ENCODE measurements around the gene PRDM15.

PRDM15 gene

DNA sequence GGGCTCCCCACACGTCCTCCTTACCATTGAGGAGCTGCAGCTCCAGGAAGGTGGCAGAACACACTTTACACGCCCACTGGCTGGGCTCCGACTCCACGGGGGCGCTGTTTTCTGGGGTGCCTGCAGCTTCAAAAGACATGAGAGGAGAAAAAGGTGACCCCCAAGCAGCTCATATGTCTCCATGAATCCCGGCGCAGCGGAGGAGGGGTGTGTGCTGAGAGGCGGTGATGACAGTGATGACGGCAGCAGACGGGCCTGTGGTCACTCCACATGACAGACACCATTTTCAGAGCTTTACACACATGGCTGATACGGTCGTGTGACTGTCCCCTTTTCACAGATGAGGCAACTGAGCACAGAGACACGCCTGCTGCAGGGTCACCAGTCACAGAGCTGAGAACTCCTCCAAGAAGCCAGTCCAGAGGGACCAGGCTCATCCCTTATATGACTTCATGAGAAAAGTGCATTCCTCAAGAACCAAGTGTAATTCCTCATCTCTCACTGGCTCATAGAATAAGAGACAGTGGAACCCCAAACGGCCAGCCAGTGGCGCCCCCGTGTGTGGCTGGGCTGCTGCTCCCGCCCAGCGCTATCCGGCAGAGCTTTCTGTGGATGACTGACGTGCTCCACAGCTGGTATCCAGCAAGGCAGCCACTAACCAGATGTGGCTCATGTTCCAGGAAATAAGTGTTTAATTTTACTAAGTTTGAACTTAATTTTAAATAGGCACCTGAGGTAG lies 31.9 kb downstream of the PRDM15 start:
- peaks cover 14% of the 10 kb centered on the region for H3K36me3 ChIP-seq (ENCODE audit: control insufficient read depth, insufficient read depth, low read length, severe bottlenecking)
- H3K9ac ChIP-seq (ENCODE audit: low read length) = no peak overlapping the region
- no peaks in the 10 kb centered on the region for H3K9me3 ChIP-seq (ENCODE audit: control insufficient read depth, low read length)
- DNase-seq (ENCODE audit: low read depth) = no peak
- no peaks in the 10 kb centered on the region for H3K27me3 ChIP-seq (replicated peaks; ENCODE audit: control insufficient read depth, insufficient read depth, low read length)
- H3K4me1 ChIP-seq (ENCODE audit: control insufficient read depth, insufficient read depth, low read length) = no peaks in the 10 kb centered on the region
- no peak overlapping the region for H3K4me3 ChIP-seq (ENCODE audit: low read length)

GRCh38 chr21:41846536-41846935 lies 32.6 kb downstream of the PRDM15 start:
- Histone ChIP-seq H3K4me1 (ENCODE audit: control insufficient read depth, insufficient read depth, low read length) (no peaks in the 10 kb centered on the region), H3K9ac (ENCODE audit: low read length) (no peak overlapping the region), H3K4me3 (ENCODE audit: low read length) (no peak overlapping the region), H3K27me3 (replicated peaks; ENCODE audit: control insufficient read depth, insufficient read depth, low read length) (no peaks in the 10 kb centered on the region), H3K9me3 (ENCODE audit: control insufficient read depth, low read length) (peaks cover 6% of the 10 kb centered on the region), H3K36me3 (ENCODE audit: control insufficient read depth, insufficient read depth, low read length, severe bottlenecking) (peaks cover 14% of the 10 kb centered on the region)
- no peak for DNase-seq (ENCODE audit: low read depth)

DNA sequence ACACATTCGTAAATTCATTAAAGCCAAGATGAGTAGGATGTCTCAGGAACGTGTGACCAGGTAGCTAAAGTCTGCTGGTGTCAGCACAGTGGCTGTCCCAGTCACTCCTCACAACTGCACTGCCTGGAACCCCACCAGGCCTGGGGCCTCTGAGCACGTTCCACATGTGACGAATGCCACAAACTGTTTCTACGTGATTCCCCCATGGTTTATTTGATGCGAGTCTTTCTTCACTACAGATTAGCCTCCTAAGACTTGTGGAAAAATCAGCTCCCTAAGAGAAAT lies 33.2 kb downstream of the PRDM15 start:
- Histone ChIP-seq H3K4me1 (ENCODE audit: control insufficient read depth, insufficient read depth, low read length) (no peaks in the 10 kb centered on the region), H3K9me3 (ENCODE audit: control insufficient read depth, low read length) (peaks cover 11% of the 10 kb centered on the region), H3K36me3 (ENCODE audit: control insufficient read depth, insufficient read depth, low read length, severe bottlenecking) (peaks cover 12% of the 10 kb centered on the region), H3K9ac (ENCODE audit: low read length) (no peak overlapping the region), H3K4me3 (ENCODE audit: low read length) (no peak overlapping the region), H3K27me3 (replicated peaks; ENCODE audit: control insufficient read depth, insufficient read depth, low read length) (no peaks in the 10 kb centered on the region)
- no peak for DNase-seq (ENCODE audit: low read depth)

DNA sequence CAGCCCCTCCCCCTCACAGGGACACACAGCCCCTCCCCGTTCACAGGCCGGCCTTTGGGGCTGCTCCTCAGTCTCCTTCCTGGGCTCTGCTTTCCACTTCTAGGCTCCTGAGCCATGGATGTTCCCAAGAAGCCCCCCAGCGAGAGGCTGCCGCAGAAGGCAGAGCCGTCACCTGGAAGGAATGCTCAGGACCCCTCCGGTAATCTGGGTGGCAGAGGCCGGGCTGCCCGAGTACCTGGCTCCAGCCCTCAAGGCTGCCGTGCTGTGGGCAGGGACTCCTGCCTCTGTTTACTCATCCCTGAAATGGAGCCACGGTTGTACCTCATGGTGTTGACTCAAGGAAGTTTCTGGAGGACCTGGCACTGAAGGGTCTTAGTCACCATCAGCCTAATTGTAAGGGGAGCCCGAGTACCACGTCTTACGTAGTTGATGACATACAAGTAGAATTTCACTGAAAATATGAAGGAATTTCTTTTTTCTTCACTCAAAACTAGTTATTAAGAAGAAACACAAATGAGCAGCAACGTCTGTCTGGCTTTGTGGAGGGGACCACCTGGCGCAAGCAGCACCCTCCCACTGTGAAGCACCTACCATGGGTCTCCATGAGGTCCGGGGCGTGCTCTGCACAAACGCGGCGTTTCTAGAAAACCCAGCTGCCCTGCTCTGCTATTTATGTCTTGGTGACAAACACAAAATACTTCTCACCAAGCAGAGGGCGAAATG lies 33.7 kb downstream of the PRDM15 start:
- no peaks in the 10 kb centered on the region for H3K4me1 ChIP-seq (ENCODE audit: control insufficient read depth, insufficient read depth, low read length)
- no peak overlapping the region for H3K9ac ChIP-seq (ENCODE audit: low read length)
- no peak overlapping the region for H3K4me3 ChIP-seq (ENCODE audit: low read length)
- H3K9me3 ChIP-seq (ENCODE audit: control insufficient read depth, low read length) = peaks cover 17% of the 10 kb centered on the region
- DNase-seq (ENCODE audit: low read depth) = no peak
- no peaks in the 10 kb centered on the region for H3K27me3 ChIP-seq (replicated peaks; ENCODE audit: control insufficient read depth, insufficient read depth, low read length)
- peaks cover 9% of the 10 kb centered on the region for H3K36me3 ChIP-seq (ENCODE audit: control insufficient read depth, insufficient read depth, low read length, severe bottlenecking)

GRCh38 chr21:41843584-41843983 lies 35.6 kb downstream of the PRDM15 start:
- Histone ChIP-seq H3K36me3 (ENCODE audit: control insufficient read depth, insufficient read depth, low read length, severe bottlenecking) (peaks cover 15% of the 10 kb centered on the region), H3K4me1 (ENCODE audit: control insufficient read depth, insufficient read depth, low read length) (no peaks in the 10 kb centered on the region), H3K9ac (ENCODE audit: low read length) (no peak overlapping the region), H3K27me3 (replicated peaks; ENCODE audit: control insufficient read depth, insufficient read depth, low read length) (no peaks in the 10 kb centered on the region), H3K4me3 (ENCODE audit: low read length) (no peak overlapping the region), H3K9me3 (ENCODE audit: control insufficient read depth, low read length) (peaks cover 19% of the 10 kb centered on the region)
- no peak for DNase-seq (ENCODE audit: low read depth)

GRCh38 chr21:41840880-41841279 lies 38.3 kb downstream of the PRDM15 start:
- no peak overlapping the region for H3K4me3 ChIP-seq (ENCODE audit: low read length)
- peaks cover 26% of the 10 kb centered on the region for H3K36me3 ChIP-seq (ENCODE audit: control insufficient read depth, insufficient read depth, low read length, severe bottlenecking)
- peaks cover 19% of the 10 kb centered on the region for H3K9me3 ChIP-seq (ENCODE audit: control insufficient read depth, low read length)
- H3K27me3 ChIP-seq (replicated peaks; ENCODE audit: control insufficient read depth, insufficient read depth, low read length) = no peaks in the 10 kb centered on the region
- no peak overlapping the region for H3K9ac ChIP-seq (ENCODE audit: low read length)
- no peaks in the 10 kb centered on the region for H3K4me1 ChIP-seq (ENCODE audit: control insufficient read depth, insufficient read depth, low read length)
- no peak for DNase-seq (ENCODE audit: low read depth)

DNA sequence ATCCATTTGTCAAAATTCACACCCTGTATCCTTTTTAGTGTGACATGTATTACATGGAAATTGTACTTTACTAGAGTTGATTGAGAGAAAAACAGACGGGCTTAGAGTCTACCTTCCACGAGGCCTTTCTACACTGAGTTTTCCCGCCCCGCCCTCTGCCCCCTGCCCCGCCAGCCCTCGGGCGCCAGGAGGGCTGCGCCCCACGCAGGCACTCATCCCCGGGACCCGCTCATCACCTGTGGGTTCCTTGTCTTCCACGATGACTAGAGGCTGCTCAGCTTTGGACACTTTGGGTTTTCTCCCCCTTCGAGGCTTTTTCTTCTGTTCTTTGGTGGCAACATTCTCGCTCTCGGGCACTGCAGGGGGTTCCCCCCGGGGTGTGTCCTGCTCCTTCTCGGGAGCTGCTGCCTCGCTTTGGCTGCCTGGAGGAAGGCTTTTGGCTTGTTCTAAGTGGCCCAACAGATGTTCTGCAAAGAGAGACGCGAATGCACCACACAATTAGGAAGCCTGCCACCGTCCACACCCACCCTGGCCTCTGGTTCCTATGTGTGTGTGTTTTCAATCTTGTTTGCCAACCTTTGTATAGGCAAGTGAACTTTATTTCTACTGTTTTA lies 39.6 kb downstream of the PRDM15 start:
- no peak overlapping the region for H3K9ac ChIP-seq (ENCODE audit: low read length)
- peaks cover 35% of the 10 kb centered on the region for H3K36me3 ChIP-seq (ENCODE audit: control insufficient read depth, insufficient read depth, low read length, severe bottlenecking)
- no peak overlapping the region for H3K4me3 ChIP-seq (ENCODE audit: low read length)
- H3K4me1 ChIP-seq (ENCODE audit: control insufficient read depth, insufficient read depth, low read length) = no peaks in the 10 kb centered on the region
- DNase-seq (ENCODE audit: low read depth) = no peak
- H3K27me3 ChIP-seq (replicated peaks; ENCODE audit: control insufficient read depth, insufficient read depth, low read length) = no peaks in the 10 kb centered on the region
- H3K9me3 ChIP-seq (ENCODE audit: control insufficient read depth, low read length) = peaks cover 19% of the 10 kb centered on the region

GRCh38 chr21:41837756-41838297 lies 41.3 kb downstream of the PRDM15 start:
- peaks cover 19% of the 10 kb centered on the region for H3K9me3 ChIP-seq (ENCODE audit: control insufficient read depth, low read length)
- peaks cover 42% of the 10 kb centered on the region for H3K36me3 ChIP-seq (ENCODE audit: control insufficient read depth, insufficient read depth, low read length, severe bottlenecking)
- H3K4me3 ChIP-seq (ENCODE audit: low read length) = no peak overlapping the region
- no peak overlapping the region for H3K9ac ChIP-seq (ENCODE audit: low read length)
- H3K4me1 ChIP-seq (ENCODE audit: control insufficient read depth, insufficient read depth, low read length) = no peaks in the 10 kb centered on the region
- DNase-seq (ENCODE audit: low read depth) = no peak
- H3K27me3 ChIP-seq (replicated peaks; ENCODE audit: control insufficient read depth, insufficient read depth, low read length) = no peaks in the 10 kb centered on the region

DNA sequence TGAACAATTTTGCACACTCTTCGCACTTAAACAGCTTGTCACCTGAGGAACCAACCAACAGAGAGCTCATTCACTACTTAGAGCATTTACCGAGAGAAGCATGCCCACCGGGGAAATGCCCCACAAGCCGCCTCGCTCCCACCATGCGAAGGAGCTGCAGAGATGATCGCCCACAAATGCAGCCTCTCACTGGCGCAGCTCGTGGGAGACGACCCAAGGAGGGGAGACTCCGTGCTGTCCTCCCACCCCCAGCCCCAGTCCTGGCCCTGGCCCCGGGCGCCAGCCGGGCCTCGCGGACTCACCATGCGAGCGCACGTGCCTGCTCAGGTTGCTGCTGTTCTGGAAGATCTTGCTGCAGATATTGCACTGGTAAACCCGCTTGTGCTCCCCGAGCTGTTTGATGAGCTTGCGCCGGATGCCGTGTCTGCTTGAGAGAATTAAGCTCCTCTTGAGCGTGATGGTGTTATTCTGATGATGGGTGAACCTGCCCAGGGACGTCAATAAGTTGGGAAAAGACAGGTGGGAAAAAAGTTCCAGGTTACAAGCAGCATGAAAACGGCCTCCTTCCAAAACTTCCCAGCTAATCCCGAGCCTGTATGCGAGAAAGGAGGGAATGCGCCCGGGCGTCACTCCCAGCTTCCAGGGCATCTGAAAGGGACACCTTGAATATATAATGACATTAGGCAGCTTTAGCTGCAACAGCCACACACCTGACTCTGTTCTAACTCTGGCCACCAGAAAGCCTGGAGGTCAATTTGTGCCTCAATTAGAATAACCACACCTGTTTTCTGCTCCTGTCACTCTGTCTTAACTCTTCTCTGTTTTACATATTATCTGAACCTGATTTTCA lies 42.8 kb downstream of the PRDM15 start:
- Histone ChIP-seq H3K4me1 (ENCODE audit: control insufficient read depth, insufficient read depth, low read length) (no peaks in the 10 kb centered on the region), H3K27me3 (replicated peaks; ENCODE audit: control insufficient read depth, insufficient read depth, low read length) (no peaks in the 10 kb centered on the region)
- DNase-seq (ENCODE audit: low read depth) = no peak

DNA sequence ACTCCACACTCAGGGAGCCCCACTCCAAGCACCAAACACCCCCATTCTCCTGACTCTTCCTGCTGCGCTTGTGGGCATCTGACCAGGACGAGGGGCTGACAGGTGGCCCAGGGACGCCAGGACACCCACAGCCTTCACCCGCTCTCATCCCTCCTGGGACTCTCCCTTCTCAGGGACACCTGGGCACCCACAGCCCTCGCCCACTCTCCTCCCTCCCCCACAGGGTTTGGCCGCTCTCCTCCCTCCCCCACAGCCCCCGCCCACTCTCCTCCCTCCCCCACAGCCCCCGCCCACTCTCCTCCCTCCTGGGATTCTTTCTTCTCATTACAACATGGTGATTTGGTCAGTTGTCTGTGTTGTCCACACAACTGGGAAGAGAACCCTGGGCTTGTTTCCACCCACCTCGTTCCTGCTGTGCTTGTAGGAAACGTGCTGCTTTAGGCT lies 43.4 kb downstream of the PRDM15 start:
- Histone ChIP-seq H3K9ac (ENCODE audit: low read length) (no peak overlapping the region), H3K9me3 (ENCODE audit: control insufficient read depth, low read length) (peaks cover 5% of the 10 kb centered on the region), H3K27me3 (replicated peaks; ENCODE audit: control insufficient read depth, insufficient read depth, low read length) (no peaks in the 10 kb centered on the region), H3K4me1 (ENCODE audit: control insufficient read depth, insufficient read depth, low read length) (no peaks in the 10 kb centered on the region), H3K36me3 (ENCODE audit: control insufficient read depth, insufficient read depth, low read length, severe bottlenecking) (peaks cover 46% of the 10 kb centered on the region), H3K4me3 (ENCODE audit: low read length) (no peak overlapping the region)
- DNase-seq (ENCODE audit: low read depth) = no peak

More for the DNA sequence above, 42.8 kb downstream of the PRDM15 start:
- Histone ChIP-seq H3K9me3 (ENCODE audit: control insufficient read depth, low read length) (peaks cover 12% of the 10 kb centered on the region), H3K4me3 (ENCODE audit: low read length) (no peak overlapping the region), H3K9ac (ENCODE audit: low read length) (no peak overlapping the region), H3K36me3 (ENCODE audit: control insufficient read depth, insufficient read depth, low read length, severe bottlenecking) (peaks cover 46% of the 10 kb centered on the region)
